Heart left ventricle (tissue), 13 donors: ENCODE measurements around the gene RAB5IF.

Experiments used
- CTCF ChIP-seq, 12 donors: fragments of 200-600 bp; sonication (generic) in 4 of 12; IDR thresholded peaks; one replicate each; pipeline versions ENCODE4 v1.5.0 to v1.8.0; 2018 to 2022; ENCODE audit warnings: antibody characterized with exemption in 12 of 12, mild to moderate bottlenecking in 5 of 12
- POLR2A ChIP-seq, 2 donors: fragments of 450-650 bp; IDR thresholded peaks; one replicate each; pipeline ENCODE4 v1.6.1; 2017; ENCODE audit warnings: antibody characterized with exemption in 2 of 2, mild to moderate bottlenecking in 2 of 2, moderate library complexity in 2 of 2
- donor health status: ischemic (EF 13 %, LVEDD 7.1; RV severe dilation, severe dysfunction).
- donor health status: DM: no; HTN: yes; CAD: no.
- donor health status: DM: no; HTN: no; CAD: no.
- donor health status: ischemic (EF 25% LVEDD 6.9; RV normal size, moderate dysfunction).
- donor health status: ischemic (EF 25% LVEDD 5.7; RV mildly dilated, moderate dysfunction).
- donor health status: ischemic (EF 35%, LVEDD 5.7; RV mildly dilated, moderate dysfunction).
- donor health status: nonischemic (EF 11% LVEDD 7.7; RV severe dilation, severe dysfunction).
- donor health status: DM: yes; HTN: yes; CAD: no.
- donor health status: PGD.
- donor health status: ischemic (EF 29% LVEDD 5.4; RV normal size, mild dysfunction).
- donor health status: nonischemic (EF 23%, LVEDD 6.1; RV moderate dilation, normal function).

GRCh38 chr20:36571564-36572504, 33.7 kb upstream of the RAB5IF start:
- no peak for TF ChIP-seq CTCF (IDR thresholded peaks at IDR 0.05)
- TF ChIP-seq POLR2A (IDR thresholded peaks at IDR 0.05): no peak
